Measurements from ENCODE around the gene METRNL.

Gene METRNL

DNA sequence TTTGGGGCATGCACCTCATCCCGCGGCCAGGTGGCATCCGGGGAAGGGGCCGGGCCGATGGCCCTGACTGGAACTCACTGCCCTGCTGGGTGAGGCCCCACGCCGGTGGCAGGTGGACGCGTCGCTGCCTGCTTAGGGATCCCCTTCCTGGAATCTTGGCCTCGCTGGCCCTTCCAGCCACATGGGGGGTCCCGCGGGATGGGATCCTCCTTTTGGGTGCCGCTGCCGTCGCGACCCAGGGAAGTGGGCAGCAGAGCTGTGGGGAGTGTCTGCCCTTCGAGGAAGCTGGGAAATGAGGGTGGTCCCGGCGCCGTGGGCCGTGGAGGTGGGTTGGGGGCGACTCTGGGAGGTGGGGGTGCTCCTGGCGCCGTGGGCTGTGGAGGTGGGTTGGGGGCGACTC lies 12.8 kb downstream of the METRNL start:
- no peak for DNase-seq (ENCODE audit: low read depth in 3 of 3)

DNA sequence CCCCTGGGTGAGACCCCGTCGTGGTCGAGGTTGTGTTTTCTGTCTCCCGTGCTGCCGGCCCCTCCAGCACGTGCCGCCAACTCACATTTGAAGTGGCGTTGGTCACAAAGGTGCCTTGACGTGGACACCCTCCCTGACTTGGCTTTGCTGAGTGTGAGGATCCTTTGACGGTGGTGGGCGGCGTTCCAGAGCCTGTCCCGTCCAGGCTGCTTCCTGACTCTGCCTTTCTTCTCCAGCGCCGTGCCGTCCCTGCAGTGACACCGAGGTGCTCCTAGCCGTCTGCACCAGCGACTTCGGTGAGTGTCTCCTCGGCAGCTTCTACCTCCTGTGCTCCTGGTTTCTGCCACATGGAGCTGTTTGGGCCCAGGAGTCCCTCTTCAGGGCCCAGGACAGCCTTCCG lies 13.5 kb downstream of the METRNL start:
- no peak for DNase-seq (ENCODE audit: low read depth in 3 of 3)

DNA sequence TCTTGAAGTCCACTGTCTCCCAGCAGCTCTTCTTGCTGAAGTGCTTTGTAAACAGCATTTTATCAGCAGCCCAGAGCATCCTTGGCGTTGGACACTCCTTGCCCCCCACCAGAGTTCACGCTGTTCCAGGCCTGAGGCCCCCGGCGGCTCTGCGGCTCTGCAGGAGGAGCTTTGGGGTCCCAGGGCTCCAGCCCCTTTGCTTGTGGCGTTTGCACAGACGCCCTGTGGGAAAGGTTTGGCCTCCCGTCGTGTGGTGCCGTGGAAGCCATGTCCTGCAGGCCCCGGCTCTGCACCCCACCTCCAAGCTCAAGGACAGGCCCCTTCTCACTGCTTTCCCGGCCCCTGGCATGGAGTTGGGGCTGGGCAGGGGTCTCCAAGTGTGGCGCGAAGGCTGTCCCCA lies 14.1 kb downstream of the METRNL start:
- no peak for DNase-seq (ENCODE audit: low read depth in 3 of 3)

DNA sequence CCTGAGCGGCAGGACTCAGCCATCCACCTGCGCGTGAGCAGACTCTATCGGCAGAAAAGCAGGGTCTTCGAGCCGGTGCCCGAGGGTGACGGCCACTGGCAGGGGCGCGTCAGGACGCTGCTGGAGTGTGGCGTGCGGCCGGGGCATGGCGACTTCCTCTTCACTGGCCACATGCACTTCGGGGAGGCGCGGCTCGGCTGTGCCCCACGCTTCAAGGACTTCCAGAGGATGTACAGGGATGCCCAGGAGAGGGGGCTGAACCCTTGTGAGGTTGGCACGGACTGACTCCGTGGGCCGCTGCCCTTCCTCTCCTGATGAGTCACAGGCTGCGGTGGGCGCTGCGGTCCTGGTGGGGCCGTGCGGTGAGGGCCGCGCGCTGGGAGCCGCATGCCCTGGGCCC lies 14.9 kb downstream of the METRNL start:
- DNase-seq (ENCODE audit: low read depth in 3 of 3): no peak

DNA sequence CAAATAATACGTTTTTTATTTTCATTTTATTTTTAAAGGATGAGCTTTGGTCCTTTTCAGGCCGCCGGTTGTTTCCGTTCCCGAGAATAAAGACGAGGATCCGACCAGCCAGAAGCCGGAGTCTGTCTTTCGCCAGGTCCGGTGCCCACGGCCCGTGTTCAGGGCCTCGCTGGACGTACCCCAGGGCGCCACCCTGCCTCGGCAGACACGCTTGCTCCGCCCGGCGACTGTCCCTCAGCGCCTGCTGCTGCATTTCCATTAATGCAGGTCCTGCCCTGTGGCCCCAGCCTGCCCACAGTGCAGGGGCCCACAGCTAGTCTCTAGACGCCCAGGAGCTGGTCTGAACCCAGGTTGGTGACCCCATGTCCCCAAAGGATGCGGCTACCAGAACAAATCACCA lies 15.6 kb downstream of the METRNL start:
- DNase-seq (ENCODE audit: low read depth in 3 of 3): no peak

DNA sequence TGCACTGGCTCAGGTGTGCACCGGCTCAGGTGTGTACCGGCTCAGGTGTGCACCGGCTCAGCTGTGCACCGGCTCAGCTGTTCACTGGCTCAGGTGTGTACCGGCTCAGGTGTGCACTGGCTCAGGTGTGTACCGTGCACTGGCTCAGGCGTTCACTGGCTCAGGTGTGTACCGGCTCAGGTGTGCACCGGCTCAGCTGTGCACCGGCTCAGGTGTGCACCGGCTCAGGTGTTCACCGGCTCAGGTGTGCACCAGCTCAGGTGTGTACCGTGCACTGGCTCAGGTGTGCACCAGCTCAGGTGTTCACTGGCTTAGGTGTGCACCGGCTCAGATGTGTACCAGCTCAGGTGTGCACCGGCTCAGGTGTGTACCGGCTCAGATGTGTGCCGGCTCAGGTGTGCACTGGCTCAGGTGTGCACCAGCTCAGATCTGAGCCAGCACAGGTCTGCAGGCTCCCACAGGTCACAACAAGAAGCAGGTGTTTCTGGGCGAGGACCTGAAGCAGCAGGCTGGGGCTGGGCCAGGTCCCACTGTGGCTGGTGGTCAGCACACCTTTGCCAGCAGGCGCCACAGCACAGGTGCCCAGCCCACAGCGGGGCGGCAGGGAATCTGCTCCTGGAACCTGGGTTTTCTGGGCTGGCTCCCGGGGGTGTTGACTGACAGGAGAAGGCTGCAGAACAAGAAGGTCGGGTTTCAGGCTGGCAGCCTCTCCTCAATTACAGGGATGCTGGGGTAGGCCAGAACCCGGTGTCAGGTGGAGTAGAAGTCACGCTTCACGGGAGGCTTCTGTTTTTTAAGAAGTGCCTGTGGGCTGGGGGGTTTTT lies 17.2 kb downstream of the METRNL start:
- DNase-seq (ENCODE audit: low read depth in 3 of 3): no peak

DNA sequence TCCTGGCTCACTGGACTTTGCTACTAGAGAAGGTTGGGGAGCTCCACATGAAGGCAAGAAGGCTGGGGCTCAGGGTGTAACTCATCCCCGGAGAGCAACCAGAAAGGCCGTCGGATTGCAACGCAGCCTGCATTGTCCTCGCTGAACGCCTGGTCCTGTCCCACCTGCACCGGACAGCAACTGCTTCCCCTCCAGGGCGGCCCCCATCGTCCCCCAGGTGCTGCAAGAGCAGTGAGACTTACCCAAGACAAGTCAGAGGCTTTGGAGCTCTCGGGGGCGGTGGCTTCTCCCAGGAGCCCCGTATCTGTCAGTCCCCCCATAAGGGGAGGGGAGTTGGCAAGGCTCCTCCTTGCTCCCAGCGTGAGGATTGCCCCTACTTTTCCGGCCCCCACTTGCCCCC lies 18.4 kb downstream of the METRNL start:
- DNase-seq (ENCODE audit: low read depth in 3 of 3): no peak

DNA sequence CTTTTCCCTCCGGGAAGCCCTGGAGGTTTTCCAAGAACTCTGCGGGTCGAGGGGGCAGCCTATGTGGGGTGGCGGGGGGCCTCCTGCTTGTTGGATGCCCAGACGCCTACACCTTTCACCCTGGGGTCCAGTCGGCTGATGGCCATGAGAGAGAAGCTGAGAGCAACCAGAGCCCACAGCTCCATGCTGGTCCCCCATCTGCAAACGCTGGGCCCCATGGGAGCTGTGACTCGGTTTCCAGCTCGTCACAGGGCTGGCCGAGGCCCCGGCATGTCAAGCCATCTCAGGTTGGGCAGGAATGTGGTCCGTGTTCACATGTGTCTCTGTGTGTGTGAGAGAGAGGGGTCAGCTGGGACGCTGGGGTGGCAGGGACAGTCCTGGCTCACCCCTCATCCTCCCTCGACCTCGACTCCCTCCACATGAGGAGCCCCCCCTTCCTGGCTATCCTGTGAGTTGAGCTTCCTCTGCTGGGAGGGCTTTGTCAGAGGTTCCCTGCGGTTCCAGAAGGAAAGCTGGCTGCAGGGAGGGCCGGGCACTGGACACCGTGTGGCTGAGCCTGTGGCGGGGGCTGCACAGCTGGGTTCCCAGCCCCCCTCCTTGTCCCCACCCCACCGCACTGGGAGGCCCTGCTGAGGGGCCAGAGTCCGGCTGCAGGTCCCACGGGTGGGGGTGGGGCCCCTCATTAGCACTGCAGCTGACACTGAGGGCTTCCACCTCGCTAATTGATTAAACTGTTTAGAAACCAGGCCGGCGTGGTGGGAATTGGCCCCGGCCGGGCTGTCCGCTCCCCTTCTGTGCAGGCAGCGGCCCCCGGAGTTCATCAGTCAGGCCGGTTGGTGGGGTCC lies 19.1 kb downstream of the METRNL start:
- no peak for DNase-seq (ENCODE audit: low read depth in 3 of 3)

DNA sequence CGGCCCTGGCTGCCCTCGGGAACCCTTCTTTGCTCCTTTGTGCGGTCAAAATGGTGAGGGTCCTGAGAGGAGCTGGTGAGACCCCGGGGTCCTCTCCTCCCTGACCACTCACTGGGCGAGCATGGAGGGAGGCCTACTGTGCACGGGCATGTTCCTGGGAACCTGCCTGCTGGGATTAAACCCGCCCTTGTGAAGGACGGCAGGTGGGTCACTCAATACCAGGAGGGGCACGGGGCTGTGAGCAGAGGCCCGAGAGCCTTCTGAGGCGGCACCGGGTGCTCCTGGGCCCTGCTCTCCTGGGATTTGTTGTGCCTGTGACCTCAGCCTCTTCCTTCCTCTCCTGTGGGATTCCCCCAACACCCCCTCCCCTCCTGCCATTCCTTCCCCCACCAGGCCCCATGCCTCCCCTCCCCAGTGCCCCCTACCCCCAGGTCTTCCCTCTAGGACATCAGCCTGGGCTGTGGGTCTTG lies 19.7 kb downstream of the METRNL start:
- no peak for DNase-seq (ENCODE audit: low read depth in 3 of 3)

DNA sequence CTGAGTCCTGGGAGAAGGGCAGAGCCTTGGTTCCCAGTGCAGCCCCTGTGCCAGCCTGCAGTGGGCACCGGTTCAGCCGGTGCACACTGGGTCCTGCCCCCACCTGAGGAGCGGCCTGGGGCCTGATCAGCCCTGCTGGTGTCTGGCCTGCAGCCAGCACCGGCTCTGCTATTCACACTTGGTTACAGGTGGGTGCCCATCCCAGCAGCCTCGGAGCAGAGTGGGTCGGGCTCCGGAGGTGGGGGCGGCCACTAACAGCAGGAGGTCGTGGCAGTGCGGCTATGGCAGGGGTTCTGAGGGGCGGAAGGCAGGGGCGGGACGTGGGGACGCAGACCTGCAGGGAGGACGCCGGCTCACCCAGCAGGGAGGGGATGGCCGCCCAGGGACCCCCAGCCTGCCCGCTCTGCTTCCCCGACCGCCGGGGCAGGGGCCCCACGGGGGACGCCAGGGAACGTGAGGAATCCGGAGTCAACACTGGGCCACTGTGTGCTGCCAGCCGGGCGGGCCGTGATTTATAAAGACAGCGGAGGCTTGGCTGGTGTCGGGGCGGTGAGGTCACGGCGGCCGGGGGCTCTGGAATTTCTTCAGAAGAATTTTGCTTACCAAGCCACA lies 20.3 kb downstream of the METRNL start:
- no peak for DNase-seq (ENCODE audit: low read depth in 3 of 3)

DNA sequence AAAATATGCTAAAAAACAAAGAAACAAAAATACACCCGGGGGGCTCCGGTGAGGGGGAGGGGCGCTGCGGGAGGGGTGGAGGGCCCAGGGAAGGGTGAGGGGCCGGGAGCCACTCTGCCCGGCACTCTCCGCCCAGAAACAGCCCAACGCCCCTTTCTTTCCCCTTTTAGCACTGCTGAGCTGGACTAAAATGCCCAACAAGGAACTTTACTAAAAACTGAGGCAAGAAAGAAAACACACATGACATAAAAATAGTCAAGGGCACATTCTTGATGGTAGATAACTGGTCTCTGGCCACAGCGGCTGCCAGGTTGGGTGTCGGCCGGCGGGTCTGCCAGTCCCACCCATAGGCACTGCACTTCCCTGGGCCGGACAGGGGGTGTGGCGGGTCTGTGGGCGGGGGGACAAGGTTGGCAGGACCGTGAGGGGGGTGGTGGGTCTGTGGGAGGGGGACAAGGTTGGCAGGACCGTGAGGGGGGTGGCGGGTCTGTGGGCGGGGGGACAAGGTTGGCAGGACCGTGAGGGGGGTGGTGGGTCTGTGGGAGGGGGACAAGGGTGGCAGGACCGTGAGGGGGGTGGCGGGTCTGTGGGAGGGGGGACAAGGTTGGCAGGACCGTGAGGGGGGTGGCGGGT lies 20.9 kb downstream of the METRNL start:
- no peak for DNase-seq (ENCODE audit: low read depth in 3 of 3)

DNA sequence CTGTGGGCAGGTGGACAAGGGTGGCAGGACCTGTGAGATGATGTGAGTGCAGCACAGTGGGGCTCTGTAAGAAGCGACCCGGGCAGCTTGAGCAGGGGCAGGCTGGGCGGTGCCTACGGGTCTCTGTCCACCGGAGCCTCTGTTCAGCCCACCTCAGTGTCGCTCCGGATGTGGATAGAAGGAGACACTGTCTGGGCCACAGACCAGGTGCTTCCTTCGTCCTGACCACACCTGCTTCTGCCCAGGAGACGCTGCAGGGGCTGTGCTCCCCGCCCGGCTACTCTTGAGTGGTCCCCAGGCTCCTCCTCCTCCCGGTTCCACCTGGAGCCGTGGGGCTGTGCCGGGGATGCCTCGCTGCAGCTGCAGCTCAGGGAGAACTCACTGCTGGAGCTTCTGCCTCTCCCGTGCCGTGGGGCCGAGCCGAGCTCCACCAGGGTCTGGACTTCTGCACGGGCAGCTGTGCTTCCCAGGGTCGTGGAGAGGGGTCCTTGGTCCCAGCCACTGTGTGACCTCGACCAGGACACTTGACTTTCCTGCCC lies 21.5 kb downstream of the METRNL start:
- no peak for DNase-seq (ENCODE audit: low read depth in 3 of 3)

DNA sequence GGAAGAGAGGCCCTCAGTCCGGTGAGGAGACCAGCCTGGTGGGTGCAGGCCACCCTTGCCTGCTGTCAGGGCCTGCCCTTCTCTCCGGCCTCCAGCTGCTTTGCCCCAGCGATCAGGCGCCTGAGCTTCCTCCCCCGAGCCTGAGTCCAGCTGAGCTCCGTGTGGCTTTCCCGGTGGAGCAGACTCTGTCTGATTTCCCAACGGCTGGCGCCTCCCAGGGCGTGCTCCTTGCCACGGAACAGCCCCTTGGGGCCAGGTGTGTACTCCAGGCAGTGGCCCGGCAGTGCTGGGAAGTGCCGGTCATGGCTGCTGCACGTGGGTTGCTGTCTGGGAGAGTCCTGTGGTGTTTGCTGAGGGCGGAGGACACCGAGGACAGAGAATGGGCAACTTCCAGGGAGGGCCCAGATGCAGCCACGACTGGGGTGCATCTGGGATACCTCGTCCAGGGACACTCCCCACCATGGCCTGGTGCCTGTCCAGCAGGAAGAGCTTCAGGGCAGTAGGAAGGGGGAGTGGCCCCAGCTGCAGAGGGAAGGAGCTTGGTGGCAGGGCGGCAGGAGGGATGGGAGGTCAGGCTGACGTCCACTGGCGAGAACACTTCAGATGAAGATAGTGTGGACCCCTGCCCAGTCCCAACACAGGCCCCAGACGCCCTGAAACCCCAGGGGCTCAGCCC lies 22.5 kb downstream of the METRNL start:
- DNase-seq (ENCODE audit: low read depth in 3 of 3): no peak

DNA sequence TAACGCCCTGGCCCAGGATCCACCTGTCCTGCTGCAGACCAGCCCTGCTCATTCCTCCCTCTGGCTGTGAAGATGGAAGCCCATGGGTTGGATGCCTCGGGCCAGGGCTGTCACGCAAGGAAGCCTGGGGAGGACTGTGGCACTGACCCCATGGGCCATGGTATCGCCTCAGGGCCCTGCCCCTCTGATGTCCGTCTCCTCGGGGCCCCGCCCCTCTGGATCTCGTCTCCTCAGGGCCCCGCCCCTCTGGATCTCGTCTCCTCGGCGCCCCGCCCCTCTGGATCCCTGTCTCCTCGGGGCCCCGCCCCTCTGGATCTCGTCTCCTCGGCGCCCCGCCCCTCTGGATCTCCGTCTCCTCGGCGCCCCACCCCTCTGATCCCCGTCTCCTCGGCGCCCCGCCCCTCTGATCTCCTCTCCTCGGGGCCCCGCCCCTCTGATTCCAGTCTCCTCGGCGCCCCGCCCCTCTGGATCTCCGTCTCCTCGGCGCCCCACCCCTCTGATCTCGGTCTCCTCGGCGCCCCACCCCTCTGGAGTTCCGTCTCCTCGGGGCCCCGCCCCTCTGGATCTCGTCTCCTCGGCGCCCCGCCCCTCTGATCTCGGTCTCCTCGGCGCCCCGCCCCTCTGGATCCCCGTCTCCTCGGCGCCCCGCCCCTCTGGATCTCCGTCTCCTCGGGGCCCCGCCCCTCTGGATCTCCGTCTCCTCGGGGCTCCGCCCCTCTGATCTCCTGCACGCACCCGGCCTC lies 24.0 kb downstream of the METRNL start:
- no peak for DNase-seq (ENCODE audit: low read depth in 3 of 3)

DNA sequence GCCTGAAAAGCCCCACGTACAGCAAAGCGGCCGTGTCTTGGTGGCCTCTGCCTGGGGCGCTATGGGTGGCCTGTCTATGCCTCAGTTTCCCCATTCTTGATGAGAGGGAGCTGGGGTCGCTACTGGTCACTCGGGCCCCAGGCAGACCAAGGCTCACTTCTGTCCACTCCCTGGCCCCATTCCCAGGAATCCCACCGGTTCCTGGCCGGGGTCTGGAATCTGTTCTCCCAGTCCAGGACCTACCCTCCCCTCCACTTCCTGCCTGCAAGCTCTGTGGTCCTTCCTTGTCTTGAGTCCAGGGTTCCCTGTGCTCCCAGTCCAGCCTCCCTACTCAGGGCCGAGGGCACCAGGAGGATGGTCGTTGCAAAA lies 24.5 kb downstream of the METRNL start:
- DNase-seq (ENCODE audit: low read depth in 3 of 3): no peak

DNA sequence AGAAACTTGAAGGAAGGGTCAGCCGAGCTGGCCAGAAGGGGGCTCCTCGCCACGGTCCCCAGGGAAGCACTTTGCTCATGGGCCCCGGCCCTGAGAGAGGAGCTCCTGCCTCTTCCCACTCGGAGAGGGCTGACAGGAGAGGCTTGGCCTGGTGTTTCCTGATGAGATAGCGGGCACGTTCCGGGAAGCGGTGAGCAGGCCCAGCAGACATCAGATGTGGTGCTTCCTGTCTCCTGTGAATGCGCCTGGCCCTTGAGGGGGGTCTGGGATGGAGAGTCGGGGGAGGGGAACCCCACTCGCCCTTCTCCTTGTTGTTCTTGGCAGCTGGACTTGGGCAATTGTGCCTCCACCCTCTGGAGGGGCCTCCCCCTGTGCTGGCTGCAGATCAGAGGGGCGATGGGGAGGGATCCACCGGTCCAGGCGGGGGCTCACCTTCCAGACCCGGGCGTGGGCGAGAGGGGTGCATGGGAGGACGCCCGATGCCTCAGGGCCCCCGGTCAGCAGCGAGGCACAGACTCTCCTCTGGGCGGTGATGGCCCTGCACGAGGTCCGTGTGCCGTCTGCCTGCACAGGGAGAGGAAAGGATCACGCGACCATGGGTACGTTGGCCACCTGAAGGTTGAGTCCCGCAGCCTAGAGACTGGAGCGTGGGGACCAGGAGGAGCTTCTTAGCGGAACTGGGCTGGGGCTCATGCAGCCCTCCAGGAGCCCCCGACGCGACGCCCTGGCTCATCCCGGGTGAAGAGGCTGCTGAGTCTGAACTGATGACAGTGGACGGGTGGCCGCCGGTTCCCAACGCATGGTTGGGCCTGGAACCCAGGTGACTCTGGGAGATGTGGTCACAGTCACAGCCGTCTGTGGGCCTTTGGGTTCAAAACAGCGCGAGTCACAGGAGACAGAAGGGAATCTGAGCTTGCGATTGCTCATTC lies 25.4 kb downstream of the METRNL start:
- no peak for DNase-seq (ENCODE audit: low read depth in 3 of 3)

DNA sequence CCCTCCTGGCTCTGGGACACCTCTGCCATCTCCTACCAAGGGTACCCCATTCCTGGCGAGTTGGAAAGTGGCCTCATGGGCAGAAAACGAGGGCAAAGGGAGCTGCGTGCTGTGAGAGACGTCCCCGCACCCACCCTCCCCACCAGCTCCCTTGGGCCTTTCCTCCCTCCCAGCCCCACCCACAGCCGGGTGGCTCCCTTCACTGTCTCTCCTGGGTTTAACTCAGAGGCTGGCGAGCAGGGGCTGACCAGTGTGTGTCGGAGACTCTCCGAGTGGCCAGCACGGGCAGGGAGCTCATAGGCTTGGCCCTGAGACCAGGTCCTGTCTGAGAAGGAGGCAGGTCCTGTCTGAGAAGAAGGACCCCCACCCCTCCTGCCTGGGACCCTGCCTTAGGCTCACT lies 26.1 kb downstream of the METRNL start:
- no peak for DNase-seq (ENCODE audit: low read depth in 3 of 3)

DNA sequence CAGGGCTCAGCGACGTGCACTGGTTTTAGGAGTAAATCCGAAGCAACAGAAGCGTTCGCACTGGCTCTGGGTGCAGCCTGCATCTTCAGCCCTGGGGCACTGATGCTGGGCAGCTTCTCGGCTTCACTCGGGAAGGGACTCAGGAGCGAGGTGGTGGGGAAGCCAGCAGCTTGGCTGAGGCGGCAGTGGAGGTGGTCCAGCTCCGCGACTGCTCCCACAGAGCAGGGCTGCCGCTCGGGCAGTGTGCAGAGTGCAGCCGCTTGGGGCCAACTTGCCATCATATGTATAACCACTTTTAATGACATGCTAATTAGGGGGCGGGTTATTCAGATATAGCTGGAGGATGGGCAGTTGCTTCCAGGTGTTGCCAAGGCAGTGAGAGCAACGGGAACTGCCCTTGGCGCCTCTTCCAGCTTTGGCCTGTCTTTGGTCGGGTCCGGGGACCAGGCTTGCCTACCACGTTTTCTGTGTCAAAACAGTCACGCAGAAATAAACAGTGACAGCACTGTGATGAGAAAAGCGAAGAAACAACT lies 26.7 kb downstream of the METRNL start:
- DNase-seq (ENCODE audit: low read depth in 3 of 3): no peak
